ENCODE data around the gene GLB1L2.

Gene GLB1L2

GRCh38 chr11:134413043-134413825, 81.4 kb downstream of the GLB1L2 start:
- no peak overlapping the region for H3K4me3 ChIP-seq (ENCODE audit: low read length)
- H3K36me3 ChIP-seq (replicated peaks; ENCODE audit: low read depth, low read length), result no peaks in the 10 kb centered on the region
- no peaks in the 10 kb centered on the region for H3K9me3 ChIP-seq (ENCODE audit: insufficient read depth, low read length)
- TF ChIP-seq CTCF (IDR thresholded peaks at IDR 0.05; ENCODE audit: low read depth, low read length) (no peak), EZH2phosphoT487 (IDR thresholded peaks at IDR 0.05; ENCODE audit: low read depth) (no peak)
- H4K20me1 ChIP-seq (ENCODE audit: insufficient read depth, low read length), result no peaks in the 10 kb centered on the region
- no peak overlapping the region for H3K27ac ChIP-seq (ENCODE audit: low read length)
- peaks cover 23% of the 10 kb centered on the region for H3K27me3 ChIP-seq (ENCODE audit: low read depth, low read length)
- no peak overlapping the region for H3K9ac ChIP-seq (ENCODE audit: low read length)
- no peaks in the 10 kb centered on the region for H3K79me2 ChIP-seq (ENCODE audit: low read length)
- no peak overlapping the region for H3K4me2 ChIP-seq (ENCODE audit: low read length)
- no peaks in the 10 kb centered on the region for H3K4me1 ChIP-seq (ENCODE audit: low read length)
- no peak overlapping the region for H2AFZ ChIP-seq (ENCODE audit: low read depth, low read length)

GRCh38 chr11:134413826-134414731, 82.3 kb downstream of the GLB1L2 start:
- Histone ChIP-seq H4K20me1 (ENCODE audit: insufficient read depth, low read length) (no peaks in the 10 kb centered on the region), H3K9me3 (ENCODE audit: insufficient read depth, low read length) (no peaks in the 10 kb centered on the region), H3K36me3 (replicated peaks; ENCODE audit: low read depth, low read length) (no peaks in the 10 kb centered on the region), H3K4me1 (ENCODE audit: low read length) (no peaks in the 10 kb centered on the region), H3K9ac (ENCODE audit: low read length) (no peak overlapping the region), H3K79me2 (ENCODE audit: low read length) (no peaks in the 10 kb centered on the region), H3K4me3 (ENCODE audit: low read length) (no peak overlapping the region), H3K27me3 (ENCODE audit: low read depth, low read length) (peaks cover 23% of the 10 kb centered on the region), H2AFZ (ENCODE audit: low read depth, low read length) (no peak overlapping the region), H3K4me2 (ENCODE audit: low read length) (no peak overlapping the region), H3K27ac (ENCODE audit: low read length) (no peak overlapping the region)
- TF ChIP-seq CTCF (IDR thresholded peaks at IDR 0.05; ENCODE audit: low read depth, low read length) (no peak), EZH2phosphoT487 (IDR thresholded peaks at IDR 0.05; ENCODE audit: low read depth) (no peak)

- Histone ChIP-seq H3K9me3 (ENCODE audit: insufficient read depth, low read length) (no peaks in the 10 kb centered on the region), H3K27ac (ENCODE audit: low read length) (no peak overlapping the region), H3K4me2 (ENCODE audit: low read length) (no peak overlapping the region), H3K4me3 (ENCODE audit: low read length) (no peak overlapping the region), H3K9ac (ENCODE audit: low read length) (no peak overlapping the region), H4K20me1 (ENCODE audit: insufficient read depth, low read length) (no peaks in the 10 kb centered on the region), H3K36me3 (replicated peaks; ENCODE audit: low read depth, low read length) (no peaks in the 10 kb centered on the region), H2AFZ (ENCODE audit: low read depth, low read length) (no peak overlapping the region), H3K27me3 (ENCODE audit: low read depth, low read length) (peaks cover 23% of the 10 kb centered on the region), H3K4me1 (ENCODE audit: low read length) (no peaks in the 10 kb centered on the region), H3K79me2 (ENCODE audit: low read length) (no peaks in the 10 kb centered on the region)
- TF ChIP-seq CTCF (IDR thresholded peaks at IDR 0.05; ENCODE audit: low read depth, low read length) (no peak), EZH2phosphoT487 (IDR thresholded peaks at IDR 0.05; ENCODE audit: low read depth) (no peak)
Measured at GRCh38 chr11:134414766-134415765, 83.3 kb downstream of the GLB1L2 start.
